NCI-H1930 (cell line): ENCODE results near the gene SAMD10.
A peak's percentile ranks its signal among the peaks of the same experiment; 100 is the strongest.
"Not testable (repeated sequence)": the region's sequence is repeated elsewhere in the genome, so short reads cannot be mapped to it uniquely, and the experiment has no call there.

Experiments
- DNase-seq, 2 experiments: peaks; one replicate each; lab custom pipeline; 2025; lab: John Stamatoyannopoulos, UW

Gene SAMD10

DNA sequence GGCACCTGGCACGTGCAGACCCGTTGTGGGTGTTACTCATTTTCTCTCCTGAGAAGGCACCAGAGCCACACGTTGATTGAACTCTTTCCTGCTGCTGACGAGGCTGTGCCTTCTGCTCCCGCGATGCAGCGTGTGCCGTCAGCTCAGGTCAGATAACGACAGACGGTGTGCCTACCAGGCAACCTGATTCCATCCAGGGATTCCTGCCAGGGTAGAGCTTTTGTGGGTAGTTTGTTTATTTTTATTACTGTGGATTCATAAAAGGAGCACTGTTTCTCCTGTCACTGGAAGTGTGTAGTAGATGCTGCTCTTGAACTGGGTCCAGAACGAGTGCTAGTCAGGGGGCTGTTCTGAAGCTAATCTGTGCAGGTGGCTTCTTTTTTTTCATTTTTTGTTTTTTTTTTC, 22.2 kb upstream of the SAMD10 start:
- no peak for DNase-seq

GRCh38 chr20:64000906-64001305, 21.5 kb upstream of the SAMD10 start:
- DNase-seq, result no peak

- no peak for DNase-seq
These were observed 3.5 kb upstream of the SAMD10 start for GRCh38 chr20:63982937-63983336.

GRCh38 chr20:63980806-63981728, 1.6 kb upstream of the SAMD10 start, which contains the start of gene PRPF6:
PRPF6 (plus strand) TSS chr20:63981132; CDS start chr20:63981246, 114 bp downstream.
- peak; percentile 98 to 99 for DNase-seq

DNA sequence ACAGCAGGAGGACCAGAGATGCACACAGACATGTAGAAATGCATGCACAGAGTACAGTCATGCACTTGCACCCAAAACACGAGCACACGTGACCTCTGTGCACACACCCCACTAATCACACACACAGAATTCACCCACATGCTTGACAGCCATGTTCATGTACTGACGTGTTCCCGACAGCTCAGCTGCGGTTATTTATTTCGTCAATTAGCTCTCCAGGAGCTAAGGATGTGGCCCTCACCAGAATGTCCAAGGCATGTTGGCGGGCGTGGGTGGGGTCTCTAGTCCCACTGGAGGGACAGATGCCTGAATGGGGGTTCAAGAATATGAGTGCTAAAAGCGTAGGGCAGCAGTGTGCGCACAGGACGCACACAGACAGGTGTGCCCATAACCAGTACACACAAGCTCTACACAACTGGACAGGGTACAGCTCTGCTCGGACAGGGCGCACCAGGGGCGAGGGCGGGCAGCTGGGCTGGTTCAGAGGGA, 919 bp upstream of the SAMD10 start:
- DNase-seq, result no peak

- no peak for DNase-seq
These were observed 249 bp downstream of the SAMD10 start for GRCh38 chr20:63979229-63979556.

DNA sequence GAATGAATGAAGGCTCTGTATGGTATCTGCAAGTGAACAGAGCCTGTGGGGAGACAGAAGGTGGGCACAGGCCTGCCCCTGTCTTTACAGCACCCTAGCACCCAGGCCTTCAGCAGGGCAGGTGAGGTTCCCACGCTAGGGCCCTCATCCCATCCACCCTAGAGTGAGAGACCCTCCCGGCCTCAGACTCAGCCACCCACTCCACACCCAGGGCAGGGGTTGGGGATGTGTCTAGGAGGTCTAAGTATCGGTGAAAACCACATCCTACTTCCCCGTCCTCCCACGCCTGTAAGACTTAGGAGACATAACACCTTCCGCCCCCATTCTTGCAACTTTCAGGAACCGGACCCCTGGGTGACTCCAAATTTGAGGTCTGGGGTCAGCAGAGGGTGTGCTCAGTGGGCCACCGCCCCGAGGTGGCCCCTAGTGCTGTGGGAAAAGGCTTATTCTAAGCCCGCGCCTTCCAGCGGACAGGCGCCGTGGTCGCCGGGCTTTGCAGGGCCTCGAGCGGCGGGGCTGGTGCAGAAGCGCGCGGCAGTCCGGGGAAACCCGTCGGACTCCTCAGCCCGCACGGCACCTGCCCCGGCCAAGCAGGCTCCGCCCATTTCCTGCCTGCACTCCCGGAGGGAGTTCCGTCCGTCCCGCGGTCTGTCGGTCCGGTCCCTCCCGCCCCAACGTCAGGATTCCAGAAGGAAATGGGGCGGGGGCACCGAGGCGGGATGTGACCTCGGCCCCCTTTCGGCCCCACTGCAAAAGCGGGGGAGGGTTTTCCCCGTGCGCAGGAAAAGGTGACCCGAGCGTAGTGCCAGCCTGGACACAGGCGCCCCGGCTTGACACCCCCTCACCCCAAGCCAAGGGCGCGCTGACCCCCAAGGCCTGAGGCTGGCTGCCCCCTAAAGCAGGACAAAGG, 868 bp downstream of the SAMD10 start:
- DNase-seq, result peak; percentile 51 to 55

DNA sequence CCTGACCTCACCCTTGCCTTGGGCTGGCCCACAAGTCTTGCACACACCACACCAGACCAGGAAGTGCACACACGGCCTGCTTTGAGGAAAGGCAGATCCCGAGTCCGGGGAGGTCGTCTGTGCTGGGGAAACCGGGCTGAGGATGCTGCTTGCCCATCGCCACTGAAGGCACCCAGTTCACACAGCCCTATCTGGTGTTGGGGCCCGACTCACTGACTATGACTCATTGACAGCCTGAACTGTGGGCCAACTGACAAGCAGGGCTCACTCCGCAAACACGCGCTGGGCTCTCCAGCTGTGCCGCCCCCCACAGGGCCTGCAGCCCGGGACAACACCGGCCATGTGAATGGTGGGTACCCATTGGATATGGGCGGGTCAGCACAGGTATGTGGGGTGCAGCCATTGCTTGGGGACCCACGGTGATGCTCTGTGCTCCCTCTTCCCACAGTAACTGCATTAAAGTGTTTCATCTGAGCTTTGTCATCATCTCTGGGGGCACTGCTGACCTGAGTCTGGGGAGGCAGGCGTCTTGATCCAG, 1.6 kb downstream of the SAMD10 start:
- DNase-seq, result no peak

DNA sequence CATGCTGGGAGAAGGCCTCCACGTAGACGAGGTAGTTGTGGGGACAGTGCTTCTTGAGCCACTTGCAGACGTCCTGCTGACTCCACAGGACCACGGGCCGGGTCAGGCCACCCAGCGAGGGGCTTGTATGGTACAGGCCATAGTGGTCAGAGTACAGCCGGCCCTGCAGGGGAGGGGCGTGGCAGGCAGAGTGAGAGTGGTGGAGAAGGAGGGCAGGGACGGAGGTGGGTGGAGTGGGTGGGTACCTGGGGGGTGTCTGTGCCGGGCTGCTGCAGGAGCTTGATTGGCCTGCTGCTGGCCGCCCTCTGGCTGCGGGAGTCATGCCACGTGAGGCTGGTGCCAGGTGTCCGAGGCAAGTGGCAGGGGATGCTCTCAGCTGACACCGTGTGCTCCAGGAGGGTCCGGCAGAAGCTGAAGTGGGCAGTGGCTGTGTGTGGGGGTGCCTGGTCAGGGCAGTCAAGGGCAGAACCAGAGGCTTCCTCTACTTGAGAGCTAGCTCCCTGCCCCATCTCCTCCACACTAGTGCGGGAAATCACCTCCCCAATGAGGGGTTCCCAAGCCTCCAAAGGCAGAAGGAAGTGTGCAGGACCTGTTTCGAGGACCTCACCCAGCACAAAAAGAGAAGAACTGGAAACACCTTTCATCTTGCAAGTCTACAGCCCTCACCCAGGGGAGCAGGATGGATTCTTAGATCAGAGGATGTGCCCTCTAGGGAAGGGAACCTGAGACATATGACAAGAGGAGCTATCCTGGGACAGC, 2.3 kb downstream of the SAMD10 start:
- DNase-seq, result no peak

GRCh38 chr20:63976511-63976910, 2.9 kb downstream of the SAMD10 start:
- not testable (repeated sequence) for DNase-seq

DNA sequence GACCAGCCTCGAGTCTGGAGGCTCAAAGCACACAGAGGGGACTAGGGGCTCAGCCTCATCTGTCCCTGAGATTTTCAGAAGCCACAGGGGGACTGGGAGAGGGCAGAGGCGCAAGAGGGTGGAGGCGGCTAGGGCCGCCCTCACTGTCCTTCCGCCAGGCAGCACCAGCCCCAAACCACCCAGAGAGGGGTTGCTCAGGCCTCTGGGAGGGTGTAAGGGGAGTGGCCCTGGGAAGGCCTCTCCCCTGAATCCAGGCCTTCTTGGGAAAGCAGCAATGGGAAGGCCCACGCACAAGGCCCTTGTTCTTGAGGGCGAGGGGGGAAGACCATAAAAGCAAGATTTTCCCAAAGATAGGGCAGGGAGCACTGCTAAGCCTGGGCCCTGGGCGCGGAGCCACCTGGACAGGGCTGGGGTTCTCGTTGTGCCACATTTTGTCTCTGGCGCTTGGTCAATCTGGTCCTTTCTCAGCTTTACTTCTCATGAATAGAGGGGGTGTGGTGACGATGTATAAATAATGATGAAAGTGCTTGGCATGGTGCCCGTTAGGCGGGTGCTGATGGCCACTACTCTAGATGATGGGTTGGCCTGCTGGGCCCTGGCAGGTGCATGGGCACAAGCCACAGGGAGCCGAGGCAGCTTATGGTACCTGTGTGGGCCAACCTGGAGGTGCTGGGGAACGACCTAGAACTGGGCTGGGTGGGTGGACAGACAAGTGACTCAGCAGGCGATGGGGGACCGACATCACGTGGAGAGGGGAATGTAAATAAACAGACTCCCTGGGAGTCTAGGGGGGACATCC, 4.8 kb downstream of the SAMD10 start:
- no peak for DNase-seq

- DNase-seq, result peak; percentile 67 to 76
These were observed 5.6 kb downstream of the SAMD10 start for GRCh38 chr20:63973636-63974401.

DNA sequence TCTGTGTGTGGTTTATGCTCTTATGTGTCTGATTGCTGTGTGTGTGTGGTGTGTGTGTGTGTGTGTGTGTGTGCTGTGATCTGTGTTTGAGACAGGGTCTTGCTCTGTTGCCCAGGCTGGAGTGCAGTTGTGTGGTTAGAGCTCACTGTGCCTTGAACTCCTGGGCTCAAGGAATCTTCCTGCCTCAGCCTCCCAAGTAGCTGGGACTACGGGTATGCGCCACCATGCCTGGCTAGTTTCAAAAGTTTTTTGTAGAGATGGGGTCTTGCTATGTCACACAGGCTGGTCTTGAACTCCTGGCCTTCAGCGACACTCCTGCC, 6.3 kb downstream of the SAMD10 start:
- no peak for DNase-seq

DNA sequence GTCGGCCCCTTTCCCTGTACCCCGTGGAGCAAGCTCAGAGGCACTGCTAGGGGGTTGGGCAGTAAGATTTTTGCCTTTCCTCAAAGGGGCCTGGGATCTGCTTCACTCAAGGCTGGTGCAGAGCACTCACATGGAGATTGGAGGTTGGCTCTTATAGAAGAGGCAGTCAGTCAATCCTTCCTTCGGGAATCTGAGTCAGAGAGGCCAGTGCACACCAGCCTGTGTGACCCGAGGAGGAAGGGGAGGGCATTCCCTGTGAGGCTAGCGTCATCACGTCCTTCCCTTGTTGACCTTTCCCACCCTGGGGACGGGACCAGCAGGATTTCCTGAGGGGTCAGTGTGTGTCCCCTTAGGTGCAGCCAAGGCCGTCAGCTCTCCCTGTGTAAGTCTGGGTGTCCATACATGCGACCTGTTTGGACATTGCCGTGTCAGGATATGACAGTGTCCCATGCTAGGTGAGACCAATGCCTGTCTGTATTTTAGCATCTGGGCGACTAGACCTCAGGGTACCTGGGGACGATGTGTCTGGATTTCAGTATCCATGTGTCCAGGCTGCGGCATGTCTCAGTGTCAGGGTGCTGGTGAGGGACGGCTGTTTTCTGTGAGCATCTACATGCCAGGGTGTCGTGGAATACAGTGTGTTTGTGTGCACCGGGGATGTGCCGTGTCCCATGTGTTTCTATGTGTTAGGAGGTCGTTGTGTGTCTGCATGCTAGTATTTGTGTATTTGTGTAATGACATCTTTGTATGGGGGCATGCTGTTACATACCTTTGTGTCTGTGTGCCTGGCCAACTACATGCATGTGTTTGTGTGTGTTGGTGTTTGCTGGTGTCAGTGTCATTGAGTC, 6.9 kb downstream of the SAMD10 start:
- no peak for DNase-seq

GRCh38 chr20:63971960-63972311, 7.5 kb downstream of the SAMD10 start:
- DNase-seq, result not testable (repeated sequence)

- no peak for DNase-seq
These were observed 8.6 kb downstream of the SAMD10 start for GRCh38 chr20:63970714-63971431.

DNA sequence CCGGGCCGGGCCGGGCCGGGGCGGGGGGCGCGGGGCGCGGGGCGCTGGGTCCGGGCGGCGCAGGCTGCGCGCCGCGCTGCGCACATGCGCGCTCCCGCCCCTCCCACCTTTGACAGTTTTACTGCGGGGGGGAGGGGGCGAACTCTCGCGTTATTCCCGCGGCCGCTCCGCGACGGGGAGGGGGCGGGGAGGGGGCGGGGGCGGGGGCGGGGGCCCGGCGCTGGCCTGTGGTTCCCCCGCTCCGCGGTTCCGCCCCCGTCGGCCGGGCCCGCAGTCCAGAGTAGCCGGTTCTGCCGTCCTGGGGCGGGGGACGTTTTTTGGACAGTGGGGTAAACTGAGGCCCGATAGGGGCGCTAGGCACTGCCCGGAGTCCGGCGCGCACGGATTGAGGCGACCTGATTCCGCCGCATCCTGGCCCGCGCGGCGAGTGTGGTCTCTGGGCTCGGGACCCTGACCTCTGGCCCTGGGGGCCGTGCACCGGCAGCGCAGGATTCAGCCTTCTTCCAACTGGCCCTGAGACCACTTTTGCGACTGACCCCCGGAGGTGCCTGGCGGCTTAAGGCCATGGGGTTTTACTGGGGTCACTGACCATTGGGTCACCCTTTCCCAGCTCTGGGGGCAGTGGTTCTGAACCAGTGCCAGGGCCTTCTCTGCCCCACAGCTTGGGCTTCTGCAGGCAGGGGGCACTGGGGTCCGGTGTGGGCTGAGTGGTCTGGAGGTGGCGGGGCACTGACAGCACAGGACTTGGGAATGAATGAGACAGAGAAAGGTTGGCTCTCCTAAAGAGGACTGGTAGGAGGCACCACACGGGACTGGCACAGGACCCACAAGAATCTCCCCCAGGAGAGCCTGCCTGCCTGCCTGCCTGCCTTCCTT, 9.4 kb downstream of the SAMD10 start, which contains the start of gene ZNF512B:
Gene ZNF512B, minus strand, starts transcription at position 93 of the 876 bp plus-strand sequence. CDS start 1,980 bp downstream, outside the sequence.
- DNase-seq, result peak; percentile 45 to 74
